ENCODE results near the gene ARRB2.

GRCh38 chr17:4716081-4716480 is 5.6 kb downstream of the ARRB2 start:
- TF ChIP-seq, protein P1, sequence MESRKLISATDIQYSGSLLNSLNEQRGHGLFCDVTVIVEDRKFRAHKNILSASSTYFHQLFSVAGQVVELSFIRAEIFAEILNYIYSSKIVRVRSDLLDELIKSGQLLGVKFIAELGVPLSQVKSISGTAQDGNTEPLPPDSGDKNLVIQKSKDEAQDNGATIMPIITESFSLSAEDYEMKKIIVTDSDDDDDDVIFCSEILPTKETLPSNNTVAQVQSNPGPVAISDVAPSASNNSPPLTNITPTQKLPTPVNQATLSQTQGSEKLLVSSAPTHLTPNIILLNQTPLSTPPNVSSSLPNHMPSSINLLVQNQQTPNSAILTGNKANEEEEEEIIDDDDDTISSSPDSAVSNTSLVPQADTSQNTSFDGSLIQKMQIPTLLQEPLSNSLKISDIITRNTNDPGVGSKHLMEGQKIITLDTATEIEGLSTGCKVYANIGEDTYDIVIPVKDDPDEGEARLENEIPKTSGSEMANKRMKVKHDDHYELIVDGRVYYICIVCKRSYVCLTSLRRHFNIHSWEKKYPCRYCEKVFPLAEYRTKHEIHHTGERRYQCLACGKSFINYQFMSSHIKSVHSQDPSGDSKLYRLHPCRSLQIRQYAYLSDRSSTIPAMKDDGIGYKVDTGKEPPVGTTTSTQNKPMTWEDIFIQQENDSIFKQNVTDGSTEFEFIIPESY (IDR thresholded peaks at IDR 0.05) = no peak
- TF ChIP-seq CTCF (IDR thresholded peaks at IDR 0.05; ENCODE audit: low read depth, low read length, missing input control) = no peak
